Stimulated activated CD8-positive, alpha-beta memory T cell treated with anti-CD3 and anti-CD28 coated beads, Interleukin-7, amount 100 ng/mL, for 48 hours (primary cell): ENCODE measurements around the gene MOB1A.
"Not testable (repeated sequence)": the region's sequence is repeated elsewhere in the genome, so short reads cannot be mapped to it uniquely, and the experiment has no call there.

Source experiments
- DNase-seq, 2 donors: peaks; one replicate each; pipeline ENCODE4 v3.0.0-alpha.2; 2020; ENCODE audit warnings: low read depth in 1 of 2; ENCODE audit errors: extremely low read depth in 1 of 2

The MOB1A gene

DNA sequence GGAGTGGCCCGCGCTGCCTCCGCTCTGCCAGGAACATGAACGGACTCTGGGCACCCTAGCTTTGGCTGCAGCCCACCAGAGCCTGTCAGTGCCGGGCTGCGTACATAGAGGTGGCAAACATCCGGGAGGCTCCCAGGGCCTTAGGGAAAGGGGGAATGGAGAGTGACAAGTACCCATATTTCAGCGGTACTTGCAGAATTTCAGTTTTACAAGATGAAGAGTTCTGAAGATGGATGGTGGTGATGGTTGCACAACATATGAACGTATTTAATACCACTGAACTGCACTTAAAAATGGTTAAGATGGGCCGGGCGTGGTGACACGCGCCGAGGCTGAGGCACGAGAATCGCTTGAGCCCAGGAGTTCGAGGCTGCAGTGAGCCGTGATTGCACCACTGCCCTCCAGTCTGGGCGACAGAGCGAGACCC is 20.6 kb upstream of the MOB1A start:
- no peak for DNase-seq

DNA sequence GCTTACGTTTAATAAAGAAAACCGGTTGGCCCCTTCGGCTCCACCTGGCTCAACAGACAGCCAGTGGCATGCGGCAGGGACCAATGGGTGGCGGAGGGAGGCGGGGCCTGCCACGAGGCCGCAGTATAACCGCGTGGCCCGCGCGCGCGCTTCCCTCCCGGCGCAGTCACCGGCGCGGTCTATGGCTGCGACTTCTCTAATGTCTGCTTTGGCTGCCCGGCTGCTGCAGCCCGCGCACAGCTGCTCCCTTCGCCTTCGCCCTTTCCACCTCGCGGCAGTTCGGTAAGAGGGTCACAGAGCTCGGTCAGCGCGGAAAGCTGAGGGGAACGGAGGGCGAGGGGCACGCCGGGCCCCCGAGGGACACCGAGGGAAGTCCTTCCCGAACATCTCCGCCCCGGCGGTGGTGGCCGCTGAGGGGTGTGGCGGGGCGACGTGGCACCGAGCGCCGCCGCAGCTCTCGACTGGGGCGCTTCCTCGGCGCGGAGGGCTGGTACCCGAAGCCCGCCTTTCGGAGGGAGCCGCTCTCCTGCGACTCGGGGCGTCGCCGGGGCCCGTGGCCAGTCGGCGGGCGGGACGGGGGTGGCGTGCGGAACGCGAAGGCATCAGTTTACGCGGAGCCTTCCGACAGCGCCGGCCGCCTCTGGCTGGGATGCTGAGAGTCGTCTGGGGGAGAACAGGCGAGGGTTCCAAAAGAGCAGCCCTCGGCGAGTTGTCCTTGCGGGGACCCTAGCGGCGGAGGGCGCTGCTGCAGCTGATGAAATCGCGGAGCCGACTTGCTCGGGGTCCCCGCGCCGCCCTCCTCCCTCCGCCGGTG is 20.0 kb upstream of the MOB1A start, which contains the start of gene MTHFD2:
MTHFD2 (plus strand) TSS at position 155 of the 814 bp plus-strand sequence; CDS start at position 182, 27 bp downstream.
- peak; percentile 85 to 92 for DNase-seq

DNA sequence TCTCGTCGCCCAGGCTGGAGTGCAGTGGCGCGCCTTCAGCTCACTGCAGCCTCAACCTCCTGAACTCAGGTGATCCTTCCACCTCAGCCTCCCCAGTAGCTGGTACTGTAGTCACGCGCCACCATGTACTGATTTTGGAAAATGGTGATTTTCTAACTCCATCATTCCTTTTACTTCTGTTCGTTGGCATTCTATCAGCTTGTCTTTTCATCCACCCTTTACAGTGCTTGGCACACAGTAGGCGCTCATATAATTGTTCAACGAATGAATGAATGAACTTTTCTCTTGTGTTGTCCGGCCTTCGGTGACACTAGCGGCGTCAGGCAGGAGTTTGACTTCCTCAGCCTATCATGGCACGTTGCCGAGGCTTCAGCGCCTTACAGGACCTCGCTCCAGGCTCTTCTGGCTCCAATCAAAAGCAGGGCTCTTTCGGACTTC is 19.4 kb upstream of the MOB1A start:
- no peak for DNase-seq

DNA sequence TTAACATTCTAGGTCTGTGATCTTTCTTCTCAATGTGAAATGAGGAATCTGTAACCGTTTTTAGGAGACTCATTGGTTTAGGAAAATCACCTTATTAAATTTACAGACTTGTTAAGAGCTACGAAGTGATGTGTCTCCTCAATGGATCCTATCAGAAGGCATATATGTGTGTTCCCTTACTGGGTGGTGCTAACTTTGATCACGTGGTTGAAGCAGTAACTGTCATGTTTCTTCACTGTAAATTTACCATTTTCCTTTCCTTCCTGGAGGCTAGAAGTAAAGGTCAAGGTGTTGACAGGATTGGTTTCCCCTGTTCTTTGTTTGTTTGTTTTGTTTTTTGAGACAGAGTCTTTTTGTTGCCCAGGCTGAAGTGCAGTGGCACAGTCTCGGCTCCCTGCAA is 18.4 kb upstream of the MOB1A start:
- DNase-seq = no peak

DNA sequence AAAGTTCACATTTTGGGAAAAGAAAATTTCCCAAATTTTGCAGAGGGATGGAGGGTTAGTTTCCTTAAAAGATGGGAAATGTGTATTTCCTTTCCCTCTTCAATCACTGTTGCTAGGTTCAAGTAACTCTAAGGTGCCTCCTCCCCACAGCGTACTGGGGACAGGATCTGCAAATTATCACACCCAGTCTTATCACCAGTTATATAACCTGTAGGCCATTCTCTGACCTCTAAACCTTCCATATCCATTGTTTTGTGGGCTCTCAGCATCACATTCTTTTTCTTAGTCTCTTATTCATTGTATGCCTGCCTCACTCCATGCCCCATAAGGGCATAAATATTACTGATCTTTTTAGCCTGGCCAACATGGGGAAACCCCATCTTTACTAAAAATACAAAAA is 16.1 kb upstream of the MOB1A start:
- no peak for DNase-seq

DNA sequence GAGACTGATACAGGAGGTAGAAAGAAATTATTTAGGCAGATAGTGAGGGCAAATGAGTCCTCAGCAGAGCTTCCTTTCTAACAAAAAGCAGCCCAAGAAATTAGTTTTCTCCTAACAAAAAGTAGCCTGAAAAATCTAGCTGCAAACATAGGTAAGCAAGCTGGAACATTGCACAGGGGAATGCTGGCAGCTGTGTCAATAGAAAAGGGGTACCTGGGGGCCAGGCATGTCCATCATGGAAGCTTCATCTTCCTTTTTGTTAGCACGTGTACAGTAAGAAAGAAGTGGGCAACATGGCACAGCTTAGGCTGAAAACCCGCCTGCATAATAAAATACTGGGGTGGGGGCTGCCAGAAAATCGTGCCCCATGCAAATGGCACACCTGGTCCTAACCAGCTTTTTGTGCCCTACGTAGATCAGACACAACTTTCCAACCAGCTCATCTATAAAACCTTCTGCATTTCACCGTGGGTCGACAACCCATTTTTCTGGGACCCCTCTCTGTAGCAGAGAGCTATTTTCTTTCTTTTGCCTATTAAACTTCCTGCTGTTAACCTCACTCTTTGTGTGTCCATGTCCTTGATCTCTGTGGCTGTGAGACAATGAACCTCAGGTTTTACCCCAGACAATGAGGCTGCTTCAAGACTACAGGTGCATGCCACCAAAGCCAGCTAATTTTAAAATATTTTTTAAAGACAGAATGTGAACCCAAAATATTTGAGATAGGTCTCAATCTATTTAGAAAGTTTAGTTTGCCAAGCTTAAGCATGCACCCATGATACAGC is 13.1 kb upstream of the MOB1A start:
- DNase-seq = no peak

DNA sequence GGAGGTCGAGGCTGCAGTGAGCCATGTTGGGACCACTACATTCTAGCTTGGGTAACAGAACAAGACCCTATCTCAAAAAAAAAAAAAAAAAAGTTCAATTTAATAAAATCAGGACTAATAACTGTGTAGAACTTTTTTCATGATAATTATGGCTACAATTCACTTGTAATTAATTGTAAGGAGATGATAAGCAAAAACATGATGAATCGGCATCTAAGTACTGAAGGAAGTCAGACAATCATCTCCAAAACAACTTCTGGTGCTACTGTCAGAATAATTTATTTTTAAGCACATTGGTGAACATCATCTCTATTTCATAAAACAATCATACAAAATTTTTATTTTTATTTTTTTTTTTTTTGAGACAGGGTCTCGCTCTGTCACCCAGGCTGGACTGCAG is 10.0 kb upstream of the MOB1A start:
- DNase-seq = no peak

DNA sequence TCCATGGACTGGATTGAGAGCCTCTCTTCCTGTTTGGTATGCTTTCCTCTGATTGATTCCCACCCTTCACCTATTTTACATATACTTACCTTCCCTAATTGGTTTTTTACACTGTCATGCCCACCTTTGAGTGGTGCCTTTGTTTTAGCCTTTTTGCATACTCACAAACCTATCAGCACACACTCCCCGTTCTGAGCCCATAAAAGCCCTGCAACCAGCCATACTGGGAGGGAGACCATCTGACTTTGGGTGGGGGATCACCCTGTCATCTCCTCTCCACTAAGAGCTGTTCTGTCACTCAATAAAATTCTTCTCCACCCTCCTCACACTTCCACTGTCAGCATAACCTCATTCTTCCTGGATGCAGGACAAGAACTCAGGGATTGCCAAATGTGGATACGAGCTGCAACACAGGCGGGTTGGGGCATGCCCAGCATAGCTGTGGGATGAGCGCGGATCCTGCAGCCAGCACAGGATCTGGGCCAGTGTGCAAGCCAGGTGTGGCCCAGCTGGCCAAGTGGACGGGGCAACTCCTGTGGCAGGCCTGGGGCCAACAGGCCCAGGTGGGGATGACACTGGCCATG is 9.4 kb upstream of the MOB1A start:
- no peak for DNase-seq

DNA sequence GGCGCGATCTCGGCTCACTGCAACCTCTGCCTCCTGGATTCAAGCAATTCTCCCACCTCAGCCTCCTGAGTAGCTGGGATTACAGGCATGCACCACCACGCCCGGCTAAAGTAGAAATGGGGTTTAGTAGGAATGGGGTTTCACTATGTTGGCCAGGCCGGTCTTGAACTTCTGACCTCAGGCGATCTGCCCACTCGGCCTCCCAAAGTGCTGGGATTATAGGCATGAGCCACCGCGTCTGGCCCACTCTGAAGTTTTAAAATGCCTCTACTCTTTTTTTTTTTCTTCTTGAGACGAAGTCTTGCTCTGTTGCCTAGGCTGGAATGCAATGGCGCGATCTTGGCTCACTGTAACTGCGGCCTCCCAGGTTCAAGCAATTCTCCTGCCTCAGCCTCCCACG is 8.0 kb upstream of the MOB1A start:
- DNase-seq = not testable (repeated sequence)

DNA sequence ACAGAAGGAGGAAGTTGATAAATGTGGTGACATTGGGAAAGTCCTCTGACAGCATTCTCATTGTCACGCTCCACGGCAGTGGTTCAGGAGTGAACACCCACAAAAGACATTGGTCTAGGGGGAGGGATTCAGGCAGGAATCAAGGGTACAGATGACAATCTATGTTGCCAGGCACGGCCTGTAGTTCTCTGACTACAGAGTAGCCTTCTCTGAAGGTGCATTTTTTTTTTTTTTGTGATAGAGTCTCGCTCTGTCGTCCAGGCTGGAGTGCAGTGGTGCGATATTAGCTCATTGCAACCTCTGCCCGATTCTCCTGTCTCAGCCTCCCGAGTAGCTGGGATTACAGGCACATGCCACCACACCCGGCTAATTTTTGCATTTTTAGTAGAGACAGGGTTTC is 7.4 kb upstream of the MOB1A start:
- peak in 1 of 2 donors; percentile 38 for DNase-seq

DNA sequence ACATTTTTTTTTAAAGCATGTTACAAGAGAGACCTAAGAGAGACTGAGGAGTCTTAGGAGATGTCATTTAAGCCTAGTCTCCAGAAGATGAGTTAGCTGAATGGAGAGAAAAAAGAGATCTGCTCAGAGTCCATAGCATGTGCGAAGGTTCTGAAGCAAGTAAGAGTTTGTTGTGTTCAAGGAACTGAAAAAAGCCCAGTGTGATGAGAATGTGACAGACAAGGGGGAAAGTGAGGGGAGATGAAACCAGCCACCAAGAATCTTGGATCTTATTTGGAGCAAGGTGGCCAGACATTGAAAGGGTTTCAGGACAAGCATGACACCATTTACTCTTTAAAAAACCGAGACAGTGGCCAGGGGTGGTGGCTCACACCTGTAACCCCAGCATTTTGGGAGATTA is 5.2 kb upstream of the MOB1A start:
- no peak for DNase-seq

DNA sequence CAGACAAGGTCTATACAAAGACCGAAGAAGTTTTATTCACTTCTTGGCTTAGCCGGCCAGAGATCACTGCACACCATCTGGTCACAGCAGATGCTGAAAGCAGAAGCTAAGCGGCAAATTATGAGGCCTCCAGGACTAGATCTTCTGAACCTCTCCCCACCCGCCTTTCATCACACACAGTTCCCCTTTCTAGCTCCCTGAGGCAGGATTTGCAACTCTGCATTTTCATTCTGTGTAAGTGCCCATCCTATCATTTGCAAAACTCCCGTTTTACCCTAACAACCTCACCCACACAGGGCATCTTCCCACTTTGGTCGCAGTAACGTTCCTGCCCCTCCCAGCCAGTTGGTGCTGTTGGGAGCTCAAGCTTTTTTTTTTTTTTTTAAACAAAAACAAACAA is 3.1 kb upstream of the MOB1A start:
- no peak for DNase-seq

DNA sequence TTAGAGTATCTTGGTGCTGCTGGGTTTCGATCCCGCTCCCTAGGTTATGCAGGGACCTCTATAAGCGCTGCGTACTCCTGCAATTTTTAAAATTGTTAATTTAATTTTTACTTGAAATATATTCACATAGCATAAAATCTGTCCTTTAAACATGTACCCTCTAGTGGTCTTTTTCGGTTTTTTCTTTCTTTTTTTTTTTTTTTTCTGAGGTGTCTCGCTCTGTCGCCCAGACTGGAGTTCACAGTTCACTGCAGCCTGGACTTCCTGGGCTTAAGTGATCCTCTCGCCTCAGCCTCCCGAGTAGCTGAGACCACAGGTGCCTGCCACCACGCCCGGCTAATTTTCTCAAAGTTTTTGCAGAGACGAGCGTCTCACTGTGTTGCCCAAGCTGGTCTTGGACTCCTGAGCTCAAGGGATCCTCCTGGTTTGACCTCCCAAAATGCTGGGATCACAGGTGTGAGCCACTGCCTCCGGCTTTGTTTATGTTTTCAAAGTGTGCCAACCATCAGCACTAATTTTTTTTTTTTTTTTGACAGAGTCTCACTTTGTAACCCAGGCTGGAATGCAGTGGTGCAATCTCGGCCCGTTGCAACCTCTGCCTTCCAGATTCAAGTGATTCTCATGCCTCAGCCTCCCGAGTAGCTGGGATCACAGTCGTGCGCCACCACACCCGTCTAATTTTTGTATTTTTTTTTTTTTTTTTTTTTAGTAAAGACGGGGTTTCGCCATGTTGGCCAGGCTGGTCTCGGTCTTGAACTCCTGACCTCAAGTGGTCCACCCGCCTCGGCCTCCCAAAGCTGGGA is 585 bp upstream of the MOB1A start:
- DNase-seq = no peak

DNA sequence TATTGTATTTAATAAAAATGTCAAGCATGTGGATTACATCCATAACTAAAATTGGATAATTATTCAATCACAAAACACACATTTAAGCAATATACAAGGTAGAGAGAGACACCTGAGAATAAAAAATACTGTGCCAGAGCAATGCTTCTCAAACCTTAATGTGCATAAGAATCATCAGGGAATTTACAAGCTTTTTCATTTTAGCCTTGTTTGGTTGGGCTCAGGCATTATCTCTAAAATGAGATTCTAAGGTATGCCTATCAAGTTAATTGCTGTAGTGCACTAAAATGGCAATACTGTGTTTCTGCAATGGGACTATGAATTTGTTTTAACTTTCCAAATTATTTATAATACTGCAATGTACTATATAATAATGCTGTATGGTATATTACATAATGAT is 983 bp downstream of the MOB1A start:
- DNase-seq = no peak

DNA sequence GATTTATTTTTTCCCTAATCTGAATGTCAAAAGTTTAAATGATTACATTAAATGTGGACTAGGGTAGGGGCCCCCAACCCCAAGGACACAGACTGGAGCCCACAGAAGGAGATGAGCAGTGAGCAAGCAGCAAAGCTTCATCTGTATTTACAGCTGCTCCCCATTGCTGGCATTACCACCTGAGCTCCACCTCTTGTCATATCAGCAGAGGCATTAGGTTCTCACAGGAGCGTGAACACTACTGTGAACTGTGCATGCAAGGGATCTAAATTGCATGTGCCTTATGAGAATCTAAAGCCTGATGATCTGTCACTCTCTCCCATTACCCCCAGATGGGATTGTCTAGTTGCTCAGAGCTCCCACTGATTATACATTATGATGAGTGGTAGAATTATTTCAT is 3.8 kb downstream of the MOB1A start:
- no peak for DNase-seq

DNA sequence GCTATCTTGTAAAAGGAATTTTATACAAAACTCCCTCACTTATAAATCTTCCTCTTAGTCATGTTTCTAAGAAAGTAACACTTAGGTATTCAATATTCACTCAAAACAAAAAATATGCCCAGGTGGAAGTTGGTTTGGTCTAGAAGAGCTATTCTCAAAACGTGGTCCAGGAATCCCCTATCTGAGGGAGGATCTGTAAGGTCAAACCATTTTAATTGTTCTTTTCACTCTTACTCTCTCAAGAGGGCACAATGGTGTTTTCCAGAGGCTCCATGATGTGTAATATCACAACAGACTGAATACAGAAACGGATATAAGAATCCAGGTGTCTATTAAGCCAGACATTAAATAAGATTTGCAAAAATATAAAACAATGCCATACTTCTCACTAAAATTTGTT is 9.9 kb downstream of the MOB1A start:
- DNase-seq = no peak

DNA sequence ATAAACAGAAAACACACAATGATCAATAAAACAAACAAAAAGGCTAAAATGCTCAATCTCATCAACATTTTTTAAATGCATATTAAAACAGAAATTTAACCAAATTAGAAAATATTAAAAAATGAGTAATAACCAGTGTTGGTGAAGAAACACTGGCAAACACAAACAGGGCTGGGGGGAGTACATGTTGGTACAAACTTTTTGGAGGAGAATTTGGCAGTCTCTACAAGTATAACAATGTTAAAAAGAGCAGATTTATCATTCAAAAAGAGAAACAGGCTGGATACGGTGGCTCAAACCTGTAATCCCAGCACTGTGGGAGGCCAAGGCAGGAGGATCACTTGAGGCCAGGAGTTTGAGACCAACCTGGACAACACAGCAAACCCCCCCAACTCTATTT is 13.9 kb downstream of the MOB1A start:
- no peak for DNase-seq

DNA sequence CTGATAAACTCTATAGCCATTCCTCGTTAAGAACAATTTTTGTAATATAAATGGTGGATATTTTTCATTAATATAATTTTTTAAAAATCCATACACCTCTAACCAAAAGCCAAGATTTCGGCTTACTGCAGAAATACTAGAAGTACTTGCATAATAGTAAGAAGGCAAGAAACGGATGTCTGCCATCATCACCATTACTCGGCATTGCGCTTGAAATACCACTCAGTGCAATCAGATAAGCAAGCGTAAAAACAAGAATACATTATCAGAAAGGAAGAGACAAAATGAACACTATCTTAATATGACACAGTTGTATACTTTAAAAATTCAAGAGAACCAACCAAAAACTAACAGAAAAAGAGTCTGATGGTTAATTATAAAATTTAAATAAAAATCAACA is 15.7 kb downstream of the MOB1A start:
- no peak for DNase-seq

DNA sequence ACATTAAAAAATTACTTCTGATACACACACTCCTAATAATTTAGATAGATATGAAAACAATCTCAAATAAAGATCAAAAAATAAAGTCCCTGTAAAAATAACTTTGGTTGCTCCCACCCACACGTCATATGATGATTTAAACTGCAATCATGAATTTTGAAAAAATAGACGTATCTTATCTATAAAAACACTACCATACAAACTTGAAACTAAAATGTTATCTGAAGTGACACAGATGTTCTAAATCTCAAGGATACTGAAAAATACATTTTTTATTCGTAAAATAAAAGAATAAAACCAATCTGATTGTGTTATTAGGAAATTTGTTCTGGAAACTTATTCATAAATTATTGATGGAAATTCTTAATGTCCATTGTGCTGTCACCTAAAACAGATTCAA is 22.8 kb downstream of the MOB1A start:
- no peak for DNase-seq

DNA sequence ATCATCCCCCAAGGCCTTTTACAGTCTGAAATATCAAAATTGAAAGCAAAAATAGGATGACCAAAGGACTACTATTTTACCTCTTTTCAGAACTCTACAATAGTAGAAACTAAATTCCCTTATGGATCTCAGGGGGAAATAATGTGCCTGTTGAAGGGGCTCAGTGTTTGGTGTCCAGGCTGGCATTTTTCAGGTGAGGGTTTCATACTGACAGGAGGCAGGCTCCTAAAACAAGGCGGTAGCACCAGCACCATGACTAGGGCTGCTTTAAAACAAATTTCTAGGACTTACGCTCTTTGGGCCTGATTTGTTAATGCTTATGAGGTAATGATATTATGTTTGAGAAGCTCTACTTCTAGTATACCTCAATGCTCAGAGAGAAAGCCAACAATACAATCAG is 25.7 kb downstream of the MOB1A start:
- no peak for DNase-seq
